B cell (primary cell): ENCODE measurements around the gene GCA.

ENCODE experiments used
- EZH2 ChIP-seq: IDR thresholded peaks from 2 replicates; pipeline ENCODE4 v1.6.1; 2012; ENCODE audit warnings: borderline replicate concordance, low read depth, mild to moderate bottlenecking, moderate library complexity, low read length; ENCODE audit not compliant: insufficient read depth, poor library complexity, severe bottlenecking
- TF ChIP-seq, protein P1 (sequence below): fragments of 200-600 bp; IDR thresholded peaks from one replicate; pipeline ENCODE4 v1.8.0; 2022; ENCODE audit warnings: antibody characterized with exemption, mild to moderate bottlenecking

DNA sequence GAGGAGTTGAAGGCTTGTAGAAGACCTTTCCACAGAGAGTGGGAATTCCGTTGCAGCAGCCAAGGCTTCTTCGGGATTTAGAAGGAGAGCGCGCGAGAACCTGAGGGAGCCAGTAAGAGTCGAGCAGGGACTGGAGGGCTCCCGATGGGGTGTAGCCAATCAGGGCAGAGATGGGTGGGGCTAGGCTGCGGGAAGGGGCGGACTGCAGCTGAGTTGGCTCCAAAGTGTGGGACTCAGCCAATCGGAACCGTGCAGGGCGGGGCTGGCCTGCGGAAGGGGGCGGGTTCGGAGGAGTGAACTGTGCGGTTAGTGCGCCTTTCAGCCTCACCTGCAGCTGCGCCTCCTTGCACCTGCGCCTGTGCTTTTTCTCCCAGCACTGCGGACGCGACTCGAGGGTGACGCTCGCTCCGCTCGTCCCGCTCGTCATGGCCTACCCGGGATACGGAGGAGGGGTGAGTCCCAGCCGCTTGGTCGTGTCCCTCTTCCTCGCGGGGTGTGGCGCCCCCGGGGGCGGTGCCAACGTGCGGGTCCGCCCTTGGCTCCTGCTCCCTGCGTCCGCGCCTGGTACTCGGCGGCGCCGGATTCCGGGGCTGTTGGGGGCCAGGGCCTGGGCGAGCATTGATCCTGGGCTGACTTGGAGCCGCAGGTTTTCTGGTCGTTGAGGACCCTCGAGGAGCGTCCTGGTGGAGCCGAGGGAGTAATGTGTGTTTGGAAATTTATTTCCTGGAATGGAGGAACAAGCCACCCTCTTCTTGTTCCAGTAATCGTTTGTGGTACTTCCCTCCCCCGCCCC is at the start of gene GCA:
- TF ChIP-seq, protein P1, sequence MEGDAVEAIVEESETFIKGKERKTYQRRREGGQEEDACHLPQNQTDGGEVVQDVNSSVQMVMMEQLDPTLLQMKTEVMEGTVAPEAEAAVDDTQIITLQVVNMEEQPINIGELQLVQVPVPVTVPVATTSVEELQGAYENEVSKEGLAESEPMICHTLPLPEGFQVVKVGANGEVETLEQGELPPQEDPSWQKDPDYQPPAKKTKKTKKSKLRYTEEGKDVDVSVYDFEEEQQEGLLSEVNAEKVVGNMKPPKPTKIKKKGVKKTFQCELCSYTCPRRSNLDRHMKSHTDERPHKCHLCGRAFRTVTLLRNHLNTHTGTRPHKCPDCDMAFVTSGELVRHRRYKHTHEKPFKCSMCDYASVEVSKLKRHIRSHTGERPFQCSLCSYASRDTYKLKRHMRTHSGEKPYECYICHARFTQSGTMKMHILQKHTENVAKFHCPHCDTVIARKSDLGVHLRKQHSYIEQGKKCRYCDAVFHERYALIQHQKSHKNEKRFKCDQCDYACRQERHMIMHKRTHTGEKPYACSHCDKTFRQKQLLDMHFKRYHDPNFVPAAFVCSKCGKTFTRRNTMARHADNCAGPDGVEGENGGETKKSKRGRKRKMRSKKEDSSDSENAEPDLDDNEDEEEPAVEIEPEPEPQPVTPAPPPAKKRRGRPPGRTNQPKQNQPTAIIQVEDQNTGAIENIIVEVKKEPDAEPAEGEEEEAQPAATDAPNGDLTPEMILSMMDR, result no peak
- no peak for TF ChIP-seq EZH2
